NK-92 (cell line): ENCODE data around the gene TLCD3B.
A peak's percentile ranks its signal among the peaks of the same experiment; 100 is the strongest.

ENCODE experiments used
- DNase-seq: peaks from one replicate; lab custom pipeline; 2025; ENCODE audit not compliant: unreplicated experiment; lab: John Stamatoyannopoulos, UW

TLCD3B gene

DNA sequence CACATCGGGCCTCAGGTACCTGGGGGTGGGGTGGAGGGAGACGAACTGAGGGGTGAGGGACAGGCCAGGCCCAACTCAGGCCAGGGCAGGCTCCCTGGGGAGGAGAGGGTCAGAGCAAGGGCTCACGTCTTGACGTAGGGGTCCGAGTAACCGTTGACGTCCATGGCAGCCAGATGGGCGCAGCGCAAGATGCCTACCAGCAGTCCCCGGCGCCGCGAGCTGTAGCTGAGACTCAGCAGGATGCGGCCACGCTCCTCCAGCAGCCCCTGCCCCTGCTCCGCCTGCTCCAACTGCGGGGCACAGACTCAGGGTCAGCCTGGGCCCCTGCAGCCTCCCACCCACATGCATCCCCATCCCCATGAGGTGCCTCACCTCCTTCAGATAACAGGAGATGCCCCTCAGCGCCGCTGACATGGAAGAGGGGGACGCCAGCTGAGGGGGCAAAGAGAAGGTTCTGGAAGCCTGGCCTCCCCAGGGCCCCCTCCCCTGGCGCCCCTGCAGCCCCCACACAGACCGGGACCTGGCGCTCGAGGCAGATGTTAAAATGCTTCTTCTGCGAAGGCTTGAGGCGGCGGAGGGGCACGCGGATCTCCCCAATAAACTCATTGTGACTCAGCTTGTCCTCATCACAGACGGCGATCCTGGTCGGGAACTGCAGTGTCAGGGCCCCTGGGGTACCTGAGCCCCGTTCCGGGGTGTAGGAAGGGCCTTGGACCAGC is 24.3 kb downstream of the TLCD3B start:
- no peak for DNase-seq

- DNase-seq: no peak
Measured at GRCh38 chr16:30006095-30006473, 25.0 kb downstream of the TLCD3B start.

DNA sequence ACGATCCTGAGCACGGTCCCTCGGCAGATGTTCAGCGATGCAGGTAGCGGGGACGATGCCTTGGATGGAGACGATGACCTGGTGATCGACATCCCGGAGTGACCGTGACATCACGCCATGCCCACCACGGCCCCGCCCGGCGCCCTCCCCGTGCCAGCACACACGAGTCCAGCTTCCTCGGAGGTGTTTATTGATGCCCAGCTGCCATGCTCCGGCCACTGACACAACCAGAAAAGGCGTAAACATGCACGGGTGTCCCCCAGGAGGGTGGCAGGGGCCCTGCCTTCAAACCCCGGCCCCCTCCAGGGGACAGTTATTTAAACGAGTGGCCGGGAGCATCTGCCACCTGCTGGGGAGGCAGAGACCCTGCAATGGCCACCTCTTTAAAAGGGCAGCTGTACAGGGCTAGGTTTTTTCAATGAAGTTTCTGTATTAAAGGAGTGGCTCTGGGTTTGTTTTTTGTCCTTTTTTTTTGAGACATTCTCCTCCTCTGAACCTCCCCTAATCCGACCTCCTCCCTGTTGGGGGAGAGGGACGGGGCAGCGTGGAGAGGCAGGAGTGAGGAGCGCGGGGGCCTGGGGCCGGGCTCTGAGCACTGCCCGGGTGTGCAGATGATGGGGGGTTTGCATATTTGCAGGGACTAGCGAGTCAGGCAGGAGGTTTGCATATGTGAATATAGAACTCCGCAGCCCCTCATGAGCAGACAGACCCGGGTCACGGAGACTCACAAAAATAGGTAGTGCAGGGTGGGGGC is 25.6 kb downstream of the TLCD3B start:
- DNase-seq: no peak

DNA sequence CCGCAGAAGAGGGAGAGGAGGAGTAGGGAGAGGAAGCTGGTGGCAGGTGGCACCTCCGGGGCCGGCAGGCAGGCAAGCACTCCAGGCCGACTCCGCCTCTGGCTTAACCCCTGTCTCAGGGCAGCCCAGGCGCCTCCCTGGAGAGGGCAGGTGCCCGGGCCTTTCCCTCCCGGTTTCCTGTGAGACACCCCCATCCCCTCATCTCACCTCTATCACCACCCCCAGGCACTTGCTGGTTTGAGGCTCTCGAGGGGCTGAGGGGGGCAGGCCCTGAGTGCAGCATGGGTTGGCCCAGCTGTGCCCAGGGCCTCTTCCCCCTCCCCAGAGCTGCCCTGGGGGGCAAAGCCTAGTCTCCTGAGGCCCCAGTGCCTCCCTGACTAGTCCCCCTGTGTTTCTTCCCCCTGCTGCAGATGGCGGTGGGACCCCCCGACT is 26.2 kb downstream of the TLCD3B start:
- DNase-seq: no peak

GRCh38 chr16:30004424-30004776 is 26.7 kb downstream of the TLCD3B start:
- DNase-seq: no peak

GRCh38 chr16:30003670-30004423 is 27.2 kb downstream of the TLCD3B start:
- no peak for DNase-seq

- DNase-seq: no peak
Measured at GRCh38 chr16:30002614-30003346, 28.3 kb downstream of the TLCD3B start.

GRCh38 chr16:30000735-30001631 is 30.1 kb downstream of the TLCD3B start:
- no peak for DNase-seq

GRCh38 chr16:29999605-30000004 is 31.5 kb downstream of the TLCD3B start:
- DNase-seq: no peak

DNA sequence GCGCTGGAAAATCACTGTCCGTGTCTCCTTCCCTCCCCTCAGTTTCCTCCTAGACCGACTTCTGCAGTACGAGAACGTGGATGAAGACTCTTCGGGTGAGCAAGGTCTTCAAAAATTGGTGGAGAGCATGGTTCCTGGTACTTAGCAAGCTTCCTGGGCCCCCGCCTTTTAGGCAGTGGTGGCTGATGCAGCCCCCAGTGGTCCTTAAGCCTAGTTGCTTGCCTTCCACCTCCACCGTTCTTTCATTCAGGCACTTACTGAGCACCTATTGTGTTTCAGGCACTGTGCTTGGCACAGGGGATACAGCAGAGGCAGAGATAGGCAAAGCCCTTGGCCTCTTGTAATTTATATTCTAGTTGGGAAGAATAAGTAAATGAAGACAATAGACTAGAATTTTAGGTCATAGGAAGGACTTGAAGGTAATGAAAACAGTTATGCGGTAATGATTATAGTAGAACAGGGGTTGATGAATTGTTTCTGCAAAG is 34.3 kb downstream of the TLCD3B start:
- no peak for DNase-seq

DNA sequence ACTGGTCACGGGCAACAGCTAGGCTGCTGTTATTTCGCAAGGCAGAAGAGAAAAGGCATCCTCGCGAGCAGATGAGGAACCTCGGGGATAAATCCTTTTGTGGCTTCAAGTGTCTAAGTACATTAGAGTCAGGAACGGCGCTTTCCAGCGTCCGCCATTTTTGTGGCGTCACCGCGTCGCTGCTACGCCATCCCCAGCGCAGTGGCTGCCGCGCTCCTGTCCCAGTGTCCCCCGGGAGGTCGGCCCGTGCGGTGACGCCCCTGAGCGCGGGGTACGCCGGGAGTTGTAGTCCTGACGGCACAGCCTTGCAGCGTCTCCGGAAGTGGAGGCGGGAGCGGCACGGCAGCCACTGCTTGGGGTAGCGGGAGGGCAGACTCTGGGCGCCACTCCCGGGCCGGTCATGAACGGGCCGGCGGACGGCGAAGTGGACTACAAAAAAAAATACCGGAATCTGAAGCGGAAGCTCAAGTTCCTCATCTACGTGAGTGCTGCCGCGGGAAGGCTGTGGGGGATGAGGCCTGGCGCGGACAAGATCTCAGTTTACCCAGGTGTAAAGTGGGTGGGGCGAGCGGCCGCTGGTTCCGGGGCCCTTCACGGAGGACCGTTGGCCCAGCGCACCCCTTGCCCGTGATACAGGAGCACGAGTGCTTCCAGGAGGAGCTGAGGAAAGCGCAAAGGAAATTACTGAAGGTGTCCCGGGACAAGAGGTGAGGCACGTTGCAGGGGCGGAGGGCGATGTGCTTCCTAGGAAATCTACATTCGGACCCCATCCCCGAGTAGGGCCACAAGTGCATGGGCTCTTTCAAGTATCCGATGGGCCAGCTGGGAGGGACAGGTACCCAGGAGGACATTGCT is 34.9 kb downstream of the TLCD3B start, which contains the start of gene INO80E:
Gene INO80E (plus strand): TSS at position 331 of the 855 bp plus-strand sequence. CDS start 70 bp downstream, at position 401.
- DNase-seq: peak; percentile 91

GRCh38 chr16:29995324-29995910 is 35.7 kb downstream of the TLCD3B start, which contains the start of gene HIRIP3:
Gene HIRIP3 (minus strand): TSS chr16:29995617. CDS start chr16:29995605, 12 bp downstream.
- DNase-seq: no peak

GRCh38 chr16:29994600-29995323 is 36.3 kb downstream of the TLCD3B start:
- no peak for DNase-seq

DNA sequence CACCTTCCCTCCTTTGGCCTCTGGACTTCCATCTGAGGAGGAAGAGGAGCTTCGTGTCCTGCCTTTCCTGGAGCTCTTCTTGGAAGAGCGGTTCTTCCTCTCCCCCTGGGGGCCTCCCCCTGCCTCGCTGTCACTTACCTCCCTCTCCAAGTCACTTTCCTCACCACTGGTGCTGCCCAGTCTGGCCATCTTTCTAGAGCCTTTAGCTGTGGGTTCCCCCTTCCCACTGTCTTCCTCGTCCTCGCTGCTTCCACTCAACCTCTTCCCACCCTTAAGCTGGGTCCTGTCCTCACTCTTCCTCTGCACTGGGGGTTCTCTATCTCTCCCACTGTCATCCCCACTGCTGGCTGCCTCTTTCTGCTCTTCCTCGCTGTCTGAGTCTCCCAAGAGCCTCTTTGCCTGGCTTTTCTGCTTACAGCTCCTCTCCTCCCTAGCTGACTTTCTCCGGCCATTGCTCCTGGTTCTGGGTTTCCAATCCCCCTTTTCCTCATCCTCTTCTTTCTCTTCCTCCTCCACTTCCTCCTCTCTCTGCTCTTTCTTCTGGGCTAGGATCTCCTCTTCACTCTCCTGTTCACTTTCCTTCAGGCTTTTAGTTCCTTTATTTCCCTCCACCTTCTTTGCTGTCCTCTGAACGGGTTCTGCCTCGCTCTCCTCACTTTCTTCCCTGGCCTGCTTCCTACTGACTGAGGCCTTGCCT is 37.0 kb downstream of the TLCD3B start:
- no peak for DNase-seq

DNA sequence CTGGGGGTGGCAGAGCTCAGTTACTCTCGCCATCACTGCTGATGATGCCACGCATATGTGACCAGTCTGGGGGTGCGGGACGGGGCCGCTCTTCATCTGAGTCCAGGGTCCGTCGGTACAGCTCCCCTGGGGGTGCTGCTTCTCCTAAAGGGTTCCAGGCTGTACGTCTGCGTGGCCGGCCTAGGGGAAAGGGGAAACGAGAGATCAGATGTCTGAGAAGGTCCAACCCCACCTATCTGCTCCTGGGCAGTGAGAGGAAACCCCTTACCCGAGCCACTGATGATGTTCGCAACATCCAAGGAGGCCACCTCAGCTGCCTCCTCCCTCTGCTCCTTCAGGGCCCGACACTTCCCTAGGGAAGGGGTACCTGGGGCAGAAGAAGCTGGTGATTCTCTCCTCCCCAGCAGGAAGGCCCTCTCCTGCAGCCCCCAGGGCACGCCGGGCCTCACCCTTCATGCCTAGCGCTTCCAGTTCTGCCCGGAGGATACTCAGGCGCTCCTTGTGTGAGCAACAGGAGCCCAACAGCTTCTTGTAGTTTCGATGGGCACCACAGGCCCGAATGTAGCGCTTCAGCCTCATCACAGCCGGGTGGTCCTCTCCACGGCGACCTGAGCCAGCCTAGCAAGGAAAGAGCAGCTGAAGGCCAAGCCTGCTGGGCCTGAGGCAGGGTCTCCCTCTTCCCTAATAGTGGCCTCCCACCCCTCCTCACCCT is 37.7 kb downstream of the TLCD3B start:
- DNase-seq: no peak

DNA sequence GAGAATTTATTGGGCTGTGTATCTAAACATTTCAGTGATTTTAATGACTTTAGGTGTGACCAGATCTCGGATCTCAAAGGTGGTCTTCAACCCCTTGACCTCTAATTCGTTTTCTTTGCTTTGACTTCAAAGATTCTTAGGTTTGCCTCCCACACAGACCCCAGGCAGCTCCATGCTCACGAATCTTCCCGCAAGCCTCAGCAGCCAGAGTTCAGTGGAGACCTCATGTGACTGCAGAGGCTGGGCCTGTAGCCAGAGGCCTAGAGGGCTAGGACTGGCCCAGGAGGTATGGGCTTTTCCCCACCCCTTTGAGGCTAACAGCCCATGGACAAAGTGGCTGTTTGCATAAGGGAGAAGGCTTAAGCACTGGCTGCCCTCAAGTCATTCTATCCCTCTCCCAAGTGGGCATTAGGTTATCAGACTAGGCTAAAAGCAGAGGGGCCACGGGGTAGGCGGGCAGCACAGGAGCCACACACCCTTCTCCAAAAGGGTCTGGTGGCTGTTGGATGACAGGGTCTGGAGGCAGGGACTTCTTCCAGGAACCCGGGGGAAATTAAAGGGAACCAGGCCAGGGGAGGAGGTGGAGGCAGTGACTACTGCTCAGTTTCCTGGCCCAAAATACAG is 38.6 kb downstream of the TLCD3B start:
- no peak for DNase-seq
